Keratinocyte (primary cell): ENCODE measurements around the gene DENND1A.

Source experiments
- CTCF ChIP-seq, 3 experiments: IDR thresholded peaks in 1 of 3; conservative IDR thresholded peaks in 1 of 3; optimal IDR thresholded peaks in 1 of 3; 2 replicates in 2 of 3; 3 replicates in 1 of 3; pipeline versions ENCODE3 to v1.5.1; 2011; ENCODE audit warnings: low read length in 3 of 3, mild to moderate bottlenecking in 3 of 3, moderate library complexity in 2 of 3, control low read depth in 1 of 3, inconsistent platforms in 1 of 3; ENCODE audit not compliant: insufficient read depth in 2 of 3; ENCODE audit errors: extremely low read depth in 1 of 3
- EZH2 ChIP-seq: IDR thresholded peaks from one replicate; pipeline ENCODE4 v1.6.1; 2012; ENCODE audit warnings: inconsistent platforms, mild to moderate bottlenecking, low read length, moderate library complexity

GRCh38 chr9:123912167-123912897 lies 17.6 kb downstream of the DENND1A start:
- TF ChIP-seq CTCF (optimal IDR thresholded peaks at IDR 0.05 in 1 of 3, IDR thresholded peaks at IDR 0.05 in 1 of 3, conservative IDR thresholded peaks at IDR 0.05 in 1 of 3; ENCODE audit: extremely low read depth in 1 of 3, insufficient read depth in 2 of 3, low read length in 3 of 3), result no peak
- TF ChIP-seq EZH2, result no peak
